ENCODE measurements around the gene TBC1D5. TPM values are rescaled to one million over a fixed set of nuclear protein-coding genes. Genes with fewer than 3 reads are reported as not detected.

The TBC1D5 gene
- total and polyA plus RNA-seq, 2 of the 8 experiments (the other 6 are each of a cell fraction or from before 2014, with no cell fraction given), result 11.0 to 22.9 TPM

DNA sequence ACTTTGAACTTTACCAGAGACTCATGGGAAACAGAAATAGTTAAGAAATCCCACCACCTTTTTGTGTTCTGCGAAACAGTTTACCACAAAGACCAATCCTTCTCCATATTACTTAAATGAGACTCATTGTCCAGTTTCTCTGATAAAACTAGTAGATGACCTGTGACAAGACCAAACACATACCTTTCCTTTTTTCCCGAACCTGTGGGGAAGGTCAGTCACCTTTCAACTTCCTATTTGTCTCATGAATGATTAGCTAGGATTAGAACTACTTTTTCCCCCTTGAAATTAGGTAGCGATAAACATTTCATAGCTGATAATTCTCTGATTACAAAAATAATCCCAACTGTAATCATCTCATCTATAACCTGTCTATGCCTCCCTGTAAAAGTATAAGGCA, 2.3 kb upstream of the TBC1D5 start (continued):
- TF ChIP-seq, protein P1, sequence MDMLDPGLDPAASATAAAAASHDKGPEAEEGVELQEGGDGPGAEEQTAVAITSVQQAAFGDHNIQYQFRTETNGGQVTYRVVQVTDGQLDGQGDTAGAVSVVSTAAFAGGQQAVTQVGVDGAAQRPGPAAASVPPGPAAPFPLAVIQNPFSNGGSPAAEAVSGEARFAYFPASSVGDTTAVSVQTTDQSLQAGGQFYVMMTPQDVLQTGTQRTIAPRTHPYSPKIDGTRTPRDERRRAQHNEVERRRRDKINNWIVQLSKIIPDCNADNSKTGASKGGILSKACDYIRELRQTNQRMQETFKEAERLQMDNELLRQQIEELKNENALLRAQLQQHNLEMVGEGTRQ (IDR thresholded peaks at IDR 0.05; ENCODE audit: low read length), result no peak
- TF ChIP-seq, protein P2, sequence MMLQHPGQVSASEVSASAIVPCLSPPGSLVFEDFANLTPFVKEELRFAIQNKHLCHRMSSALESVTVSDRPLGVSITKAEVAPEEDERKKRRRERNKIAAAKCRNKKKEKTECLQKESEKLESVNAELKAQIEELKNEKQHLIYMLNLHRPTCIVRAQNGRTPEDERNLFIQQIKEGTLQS (IDR thresholded peaks at IDR 0.05; ENCODE audit: insufficient read depth, low read depth, low read length), result no peak
- TF ChIP-seq SIRT6 (IDR thresholded peaks at IDR 0.05; ENCODE audit: low read length) (no peak), CHD1 (IDR thresholded peaks at IDR 0.05; ENCODE audit: low read depth, low read length) (no peak), YY1 (IDR thresholded peaks at IDR 0.05; ENCODE audit: low read depth, low read length) (no peak)
